SK-N-SH treated with all-trans-retinoic acid at 6 μM for 48 hours (cell line): ENCODE data around the gene CEP85.

Experiments used
- ATAC-seq: fragments of 200-7000 bp; cut with Tn5 transposase; 3 replicates; pipeline ENCODE4 v1.9.1; 2020; ENCODE audit warnings: mild to moderate bottlenecking, moderate library complexity
- ARNTL ChIP-seq: fragments of 450-650 bp; formaldehyde crosslinking; IDR thresholded peaks from 2 replicates; pipeline ENCODE4 v1.5.0; 2020; ENCODE audit warnings: low read depth, mild to moderate bottlenecking, moderate library complexity, borderline replicate concordance
- CREB5 ChIP-seq: fragments of 250-450 bp; sonication (Bioruptor Pico); IDR thresholded peaks from 2 replicates; pipeline ENCODE4 v1.5.1; 2020; ENCODE audit warnings: low read depth, mild to moderate bottlenecking, moderate library complexity
- CSDC2 ChIP-seq: fragments of 250-450 bp; sonication (Bioruptor Pico); IDR thresholded peaks from 2 replicates; pipeline ENCODE4 v1.5.0; 2020; ENCODE audit warnings: mild to moderate bottlenecking, moderate library complexity
- CSRNP3 ChIP-seq: fragments of 250-450 bp; sonication (Bioruptor Pico); IDR thresholded peaks from 2 replicates; pipeline ENCODE4 v1.5.1; 2021; ENCODE audit warnings: mild to moderate bottlenecking, moderate library complexity
- ESRRG ChIP-seq: fragments of 250-450 bp; sonication (Bioruptor Pico); IDR thresholded peaks from 2 replicates; pipeline ENCODE4 v1.6.1; 2021; ENCODE audit warnings: mild to moderate bottlenecking
- GLIS3 ChIP-seq: fragments of 250-450 bp; sonication (Bioruptor Pico); IDR thresholded peaks from 2 replicates; pipeline ENCODE4 v1.5.0; 2020; ENCODE audit warnings: mild to moderate bottlenecking, moderate library complexity
- OSR1 ChIP-seq: fragments of 250-450 bp; sonication (Bioruptor Pico); IDR thresholded peaks from 2 replicates; pipeline ENCODE4 v1.8.0; 2022; ENCODE audit warnings: moderate library complexity, mild to moderate bottlenecking, inconsistent platforms
- PATZ1 ChIP-seq: fragments of 250-450 bp; sonication (Bioruptor Pico); IDR thresholded peaks from 2 replicates; pipeline ENCODE4 v1.8.0; 2020; ENCODE audit warnings: mild to moderate bottlenecking, moderate library complexity, borderline replicate concordance
- PPARA ChIP-seq: fragments of 250-450 bp; sonication (Bioruptor Pico); IDR thresholded peaks from 2 replicates; pipeline ENCODE4 v1.5.0; 2020; ENCODE audit warnings: mild to moderate bottlenecking, borderline replicate concordance
- SNAI2 ChIP-seq: fragments of 250-450 bp; sonication (Bioruptor Pico); IDR thresholded peaks from 2 replicates; pipeline ENCODE4 v1.5.0; 2020; ENCODE audit warnings: mild to moderate bottlenecking, moderate library complexity
- TCF4 ChIP-seq: fragments of 250-450 bp; sonication (Bioruptor Pico); IDR thresholded peaks from 2 replicates; pipeline ENCODE4 v1.8.0; 2021; ENCODE audit warnings: mild to moderate bottlenecking, moderate library complexity, borderline replicate concordance
- TOX ChIP-seq: fragments of 250-450 bp; sonication (Bioruptor Pico); IDR thresholded peaks from 2 replicates; pipeline ENCODE4 v1.8.0; 2021; ENCODE audit warnings: mild to moderate bottlenecking, moderate library complexity, borderline replicate concordance
- TSHZ2 ChIP-seq: fragments of 250-450 bp; sonication (Bioruptor Pico); IDR thresholded peaks from 2 replicates; pipeline ENCODE4 v1.5.0; 2020; ENCODE audit warnings: mild to moderate bottlenecking, moderate library complexity
- ZC3H10 ChIP-seq: fragments of 250-450 bp; sonication (Bioruptor Pico); IDR thresholded peaks from 2 replicates; pipeline ENCODE4 v1.5.1; 2021; ENCODE audit warnings: mild to moderate bottlenecking, moderate library complexity
- ZFP3 ChIP-seq: fragments of 250-450 bp; sonication (Bioruptor Pico); IDR thresholded peaks from 2 replicates; pipeline ENCODE4 v1.5.0; 2020; ENCODE audit warnings: mild to moderate bottlenecking, moderate library complexity
- ZFP30 ChIP-seq: fragments of 450-650 bp; formaldehyde crosslinking; IDR thresholded peaks from 2 replicates; pipeline ENCODE4 v1.5.0; 2022; ENCODE audit warnings: mild to moderate bottlenecking, moderate library complexity
- ZNF565 ChIP-seq: fragments of 450-650 bp; formaldehyde crosslinking; conservative IDR thresholded peaks from 2 replicates; pipeline ENCODE4 v1.5.0; 2020; ENCODE audit warnings: low read depth, mild to moderate bottlenecking, moderate library complexity
- ZNF70 ChIP-seq: fragments of 450-650 bp; formaldehyde crosslinking; IDR thresholded peaks from 2 replicates; pipeline ENCODE4 v1.5.0; 2020; ENCODE audit warnings: mild to moderate bottlenecking, moderate library complexity
- ZNF8 ChIP-seq: fragments of 450-650 bp; formaldehyde crosslinking; IDR thresholded peaks from 2 replicates; pipeline ENCODE4 v1.5.0; 2020; ENCODE audit warnings: mild to moderate bottlenecking, moderate library complexity

The CEP85 gene

GRCh38 chr1:26234644-26235370 is 807 bp downstream of the CEP85 start:
- ATAC-seq: peak; percentile 57
- TF ChIP-seq ZC3H10 (CRISPR knock-in tag): no peak
- no peak for TF ChIP-seq ZFP30 (CRISPR knock-in tag)
- no peak for TF ChIP-seq TCF4 (CRISPR knock-in tag)
- no peak for TF ChIP-seq PATZ1 (CRISPR knock-in tag)
- no peak for TF ChIP-seq TOX
- no peak for TF ChIP-seq ZNF8 (CRISPR knock-in tag)
- TF ChIP-seq SNAI2: no peak
- TF ChIP-seq PPARA: no peak
- no peak for TF ChIP-seq ZFP3 (CRISPR knock-in tag)
- no peak for TF ChIP-seq OSR1 (CRISPR knock-in tag)
- TF ChIP-seq CSRNP3 (CRISPR knock-in tag): no peak
- no peak for TF ChIP-seq TSHZ2 (CRISPR knock-in tag)
- TF ChIP-seq CSDC2 (CRISPR knock-in tag): no peak
- TF ChIP-seq ZNF70 (CRISPR knock-in tag): no peak
- TF ChIP-seq ARNTL (CRISPR knock-in tag): no peak
- TF ChIP-seq GLIS3 (CRISPR knock-in tag): no peak
- no peak for TF ChIP-seq ESRRG (CRISPR knock-in tag)
- TF ChIP-seq CREB5 (CRISPR knock-in tag): no peak

GRCh38 chr1:26237230-26237966 is 3.4 kb downstream of the CEP85 start:
- no peak for ATAC-seq
- TF ChIP-seq OSR1 (CRISPR knock-in tag) (no peak), ZNF565 (CRISPR knock-in tag) (no peak), ZNF70 (CRISPR knock-in tag) (no peak), ZNF8 (CRISPR knock-in tag) (peak; percentile 76), CSDC2 (CRISPR knock-in tag) (no peak), ZFP30 (CRISPR knock-in tag) (no peak)

- TF ChIP-seq CSRNP3 (CRISPR knock-in tag) (no peak), ZC3H10 (CRISPR knock-in tag) (no peak), ESRRG (CRISPR knock-in tag) (no peak), OSR1 (CRISPR knock-in tag) (no peak)
- ATAC-seq: peak; percentile 47; the same call in 2 of the 3 replicates
These were observed 5.9 kb downstream of the CEP85 start for GRCh38 chr1:26239936-26240335.
